Sigmoid colon (tissue), 7 donors: Measurements from ENCODE around the gene FAM83G. TPM values are rescaled to one million over a fixed set of nuclear protein-coding genes. Genes with fewer than 3 reads are reported as not detected.

Experiments used
- DNase-seq: peaks from one replicate; pipeline ENCODE4 v3.0.0-alpha.2; 2019
- H3K27ac ChIP-seq, 4 donors: fragments of 200-600 bp; sonication (generic); one replicate each; pipeline ENCODE4 v1.5.1; 2016 to 2019; ENCODE audit warnings: mild to moderate bottlenecking in 1 of 4
- H3K27me3 ChIP-seq, 3 donors: fragments of 200-600 bp; sonication (generic); one replicate each; pipeline ENCODE4 v1.5.1; 2019; ENCODE audit warnings: mild to moderate bottlenecking in 1 of 3
- H3K36me3 ChIP-seq, 4 donors: fragments of 200-600 bp; sonication (generic); one replicate each; pipeline ENCODE4 v1.5.1; 2016 to 2019
- H3K4me1 ChIP-seq, 4 donors: fragments of 200-600 bp; sonication (generic); one replicate each; pipeline ENCODE4 v1.5.1; 2017 to 2019
- H3K4me3 ChIP-seq, 4 donors: fragments of 200-600 bp; sonication (generic); one replicate each; pipeline ENCODE4 v1.5.1; 2017 to 2019; ENCODE audit warnings: mild to moderate bottlenecking in 2 of 4, moderate library complexity in 1 of 4
- H3K9me3 ChIP-seq, 4 donors: fragments of 200-600 bp in 3 of 4; sonication (generic) in 3 of 4; one replicate each; pipeline versions ENCODE4 v1.5.1 to v1.6.1; 2013 to 2019
- EP300 ChIP-seq, 4 donors: sonication (generic); formaldehyde crosslinking; IDR thresholded peaks; one replicate each; pipeline ENCODE4 v1.6.1; 2017; ENCODE audit warnings: antibody characterized with exemption in 4 of 4
- POLR2A ChIP-seq, 2 donors: fragments of 450-650 bp; IDR thresholded peaks; one replicate each; pipeline ENCODE4 v1.6.1; 2016; ENCODE audit warnings: antibody characterized with exemption in 2 of 2, mild to moderate bottlenecking in 2 of 2, moderate library complexity in 2 of 2
- POLR2AphosphoS5 ChIP-seq, 4 donors: sonication (generic); formaldehyde crosslinking; IDR thresholded peaks; one replicate each; pipeline ENCODE4 v1.6.1; 2017; ENCODE audit warnings: antibody characterized with exemption in 4 of 4
- WGBS, 2 donors: extraction: QIAGEN DNeasy Blood & Tissue Kit; methylation state at CpG; one replicate each; pipeline ENCODE4 v1.1.7; 2013; 5-methylcytosine and 5-hydroxymethylcytosine counted together
- intact Hi-C: fragments of 100-400 bp; cut with DNase I; formaldehyde crosslinking; loops from one replicate; pipeline ENCODE4 v1.15.1; 2023
- polyA plus RNA-seq, 3 donors: library from polyadenylated mRNA; stranded (reverse); fragments of 200-250 nt; gene quantifications; one replicate each; pipeline ENCODE4 v1.2.3, GENCODE V29; 2013
- total RNA-seq, 4 donors: library from RNA; depleted of rRNA; stranded (reverse); fragments of >200 nt; gene quantifications; one replicate each; pipeline ENCODE4 v1.1.0, GENCODE V29; 2016
- TF ChIP-seq, protein P1 (sequence below), 4 experiments: fragments of 450-650 bp in 3 of 4; fragments of 200-600 bp in 1 of 4; IDR thresholded peaks; one replicate each; pipeline ENCODE4 v1.5.1; 2016 to 2019; ENCODE audit warnings: antibody characterized with exemption in 4 of 4, mild to moderate bottlenecking in 3 of 4, moderate library complexity in 2 of 4
- donor health status: healthy with polysubstance abuse.
- donor health status: Bipolar disorder and iron deficiency.
- donor health status: healthy.

Gene FAM83G
- total and polyA plus RNA-seq, 7 donors, result 2.3 to 23.8 (median 2.9) TPM

DNA sequence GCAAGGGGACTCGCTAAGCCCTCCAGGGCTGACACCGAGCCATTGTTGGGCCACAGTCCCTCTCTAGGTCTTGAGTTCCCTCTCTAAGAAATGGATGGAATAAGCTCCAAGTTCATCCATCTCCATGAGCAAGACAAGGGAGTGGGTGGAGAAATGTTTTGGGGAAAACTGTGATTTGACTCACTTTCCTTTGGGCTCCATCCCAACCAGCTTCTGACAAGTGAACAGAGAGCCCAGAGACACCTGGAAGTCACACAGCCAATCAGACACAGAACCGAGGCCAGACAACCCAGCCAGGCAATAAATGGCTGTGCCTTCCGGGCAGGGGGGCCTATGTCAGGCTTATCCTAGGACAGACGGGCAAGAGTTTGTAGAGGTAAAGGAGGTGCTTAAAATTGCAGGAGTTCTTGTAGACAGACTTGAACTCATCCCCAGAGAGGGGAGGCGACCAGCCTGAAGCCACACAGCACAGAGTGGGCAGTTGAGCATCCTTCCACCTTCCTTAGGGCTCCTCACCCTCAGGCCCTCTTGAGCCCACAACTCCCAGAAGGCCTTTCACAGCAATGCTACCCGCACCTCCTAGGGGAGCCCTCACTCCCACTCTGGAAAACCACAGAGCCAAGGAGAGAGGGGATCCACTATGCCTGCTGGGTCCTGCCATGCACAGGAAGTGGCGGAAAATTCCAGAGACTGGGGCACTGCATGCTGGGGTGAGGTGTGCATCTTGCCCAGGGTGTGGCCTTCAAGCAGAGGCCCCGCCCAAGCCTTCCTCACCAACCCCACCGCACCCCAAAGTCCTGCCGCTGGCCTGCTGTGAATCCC, 9.5 kb upstream of the FAM83G start:
- WGBS, 2 donors, result 89 to 90% methylated on average over 11 of the region's 11 CpGs
- Histone ChIP-seq H3K36me3 (no peaks in the 10 kb centered on the region), H3K27me3 (no peaks in the 10 kb centered on the region), H3K4me1 (no peaks in the 10 kb centered on the region), H3K4me3 (no peak overlapping the region), H3K9me3 (no peaks in the 10 kb centered on the region), H3K27ac (no peak overlapping the region)
- DNase-seq, result no peak
- TF ChIP-seq POLR2A (IDR thresholded peaks at IDR 0.05) (no peak), POLR2AphosphoS5 (IDR thresholded peaks at IDR 0.05) (no peak), EP300 (IDR thresholded peaks at IDR 0.05) (no peak)
- TF ChIP-seq, protein P1, sequence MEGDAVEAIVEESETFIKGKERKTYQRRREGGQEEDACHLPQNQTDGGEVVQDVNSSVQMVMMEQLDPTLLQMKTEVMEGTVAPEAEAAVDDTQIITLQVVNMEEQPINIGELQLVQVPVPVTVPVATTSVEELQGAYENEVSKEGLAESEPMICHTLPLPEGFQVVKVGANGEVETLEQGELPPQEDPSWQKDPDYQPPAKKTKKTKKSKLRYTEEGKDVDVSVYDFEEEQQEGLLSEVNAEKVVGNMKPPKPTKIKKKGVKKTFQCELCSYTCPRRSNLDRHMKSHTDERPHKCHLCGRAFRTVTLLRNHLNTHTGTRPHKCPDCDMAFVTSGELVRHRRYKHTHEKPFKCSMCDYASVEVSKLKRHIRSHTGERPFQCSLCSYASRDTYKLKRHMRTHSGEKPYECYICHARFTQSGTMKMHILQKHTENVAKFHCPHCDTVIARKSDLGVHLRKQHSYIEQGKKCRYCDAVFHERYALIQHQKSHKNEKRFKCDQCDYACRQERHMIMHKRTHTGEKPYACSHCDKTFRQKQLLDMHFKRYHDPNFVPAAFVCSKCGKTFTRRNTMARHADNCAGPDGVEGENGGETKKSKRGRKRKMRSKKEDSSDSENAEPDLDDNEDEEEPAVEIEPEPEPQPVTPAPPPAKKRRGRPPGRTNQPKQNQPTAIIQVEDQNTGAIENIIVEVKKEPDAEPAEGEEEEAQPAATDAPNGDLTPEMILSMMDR (IDR thresholded peaks at IDR 0.05), result no peak
- intact Hi-C loops, result no loop called here

DNA sequence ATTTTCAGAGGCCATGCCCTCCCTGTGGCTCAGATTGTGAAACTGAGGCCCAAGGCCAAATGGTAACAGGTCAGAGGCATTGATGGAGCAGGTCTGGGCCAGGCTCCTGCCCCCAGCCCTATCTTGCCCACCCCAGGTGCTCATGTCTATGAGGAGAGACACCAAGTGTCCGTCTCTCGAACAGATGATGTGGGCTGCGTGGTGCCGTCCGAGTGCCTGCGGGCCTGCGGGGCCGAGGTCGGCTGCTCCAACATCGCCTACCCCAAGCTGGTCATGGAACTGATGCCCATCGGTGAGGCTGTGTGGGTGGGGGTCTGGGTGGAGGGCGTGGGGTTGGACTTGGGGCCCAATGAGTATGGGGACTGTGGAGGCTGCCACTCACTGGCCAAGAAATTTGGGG, 8.7 kb upstream of the FAM83G start:
- intact Hi-C loops, result no loop called here

DNA sequence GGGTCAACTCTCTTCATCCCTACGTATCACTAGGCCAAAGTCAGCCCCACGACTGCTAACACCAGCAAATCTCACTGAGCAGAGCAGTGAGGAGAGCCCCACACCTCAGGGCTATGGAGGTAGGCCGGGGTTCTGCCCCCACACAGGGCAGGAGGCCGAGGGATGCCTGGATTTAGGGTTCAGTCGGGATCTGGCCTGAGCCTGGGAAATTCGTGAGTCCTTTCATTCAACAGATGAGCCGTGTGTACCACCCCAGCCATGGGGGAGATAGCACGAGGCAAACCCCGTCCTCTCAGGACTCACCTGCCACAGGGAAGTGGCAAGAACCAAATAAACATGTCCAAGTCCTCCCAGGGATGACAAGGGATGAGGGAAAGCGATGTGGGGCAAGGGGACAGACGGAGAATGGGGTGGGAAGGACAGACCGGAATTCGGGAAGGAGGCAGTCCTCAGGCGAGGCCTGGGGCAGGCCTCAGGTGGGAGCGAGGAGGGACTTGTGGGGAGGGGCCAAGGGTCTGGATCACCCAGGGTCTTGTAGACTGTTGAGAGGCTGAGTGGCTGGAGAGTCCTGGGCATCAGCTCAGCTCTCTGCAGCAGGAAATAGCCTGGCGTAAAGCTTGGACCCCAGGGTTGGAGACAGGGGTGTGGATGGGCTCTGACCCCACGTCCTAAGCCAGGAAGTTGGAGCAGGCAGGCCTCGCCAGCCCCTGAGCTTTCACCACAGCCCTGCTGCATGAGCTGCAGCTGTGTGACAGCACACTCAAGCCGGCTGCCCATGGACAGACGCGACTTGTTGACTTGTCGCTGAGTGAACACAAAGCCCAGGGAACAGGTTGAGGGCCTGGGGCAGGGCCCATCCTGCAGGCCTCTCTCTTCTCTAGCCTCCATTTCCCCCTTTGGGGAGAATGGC, 7.9 kb upstream of the FAM83G start:
- H3K36me3 ChIP-seq, result no peaks in the 10 kb centered on the region
- no peak for DNase-seq
- H3K4me1 ChIP-seq, result no peaks in the 10 kb centered on the region
- H3K4me3 ChIP-seq, result no peak overlapping the region
- no peaks in the 10 kb centered on the region for H3K27me3 ChIP-seq
- WGBS, 2 donors, result 94% methylated on average over 22 of the region's 22 CpGs
- no peak overlapping the region for H3K27ac ChIP-seq
- H3K9me3 ChIP-seq, result no peaks in the 10 kb centered on the region
- TF ChIP-seq POLR2A (IDR thresholded peaks at IDR 0.05) (no peak), EP300 (IDR thresholded peaks at IDR 0.05) (no peak), POLR2AphosphoS5 (IDR thresholded peaks at IDR 0.05) (no peak)
- TF ChIP-seq, protein P1 (IDR thresholded peaks at IDR 0.05), result no peak
- intact Hi-C loops, result no loop called here

More for the DNA sequence above, 8.7 kb upstream of the FAM83G start:
- no peak for TF ChIP-seq POLR2AphosphoS5 (IDR thresholded peaks at IDR 0.05)
- TF ChIP-seq POLR2A (IDR thresholded peaks at IDR 0.05), result no peak
- TF ChIP-seq, protein P1 (IDR thresholded peaks at IDR 0.05), result no peak
- H3K4me3 ChIP-seq, result no peak overlapping the region
- DNase-seq, result no peak
- no peaks in the 10 kb centered on the region for H3K4me1 ChIP-seq
- H3K36me3 ChIP-seq, result no peaks in the 10 kb centered on the region
- 97% methylated on average over 12 of the region's 12 CpGs for WGBS, 2 donors
- no peaks in the 10 kb centered on the region for H3K27me3 ChIP-seq
- H3K9me3 ChIP-seq, result no peaks in the 10 kb centered on the region
- H3K27ac ChIP-seq, result no peak overlapping the region

DNA sequence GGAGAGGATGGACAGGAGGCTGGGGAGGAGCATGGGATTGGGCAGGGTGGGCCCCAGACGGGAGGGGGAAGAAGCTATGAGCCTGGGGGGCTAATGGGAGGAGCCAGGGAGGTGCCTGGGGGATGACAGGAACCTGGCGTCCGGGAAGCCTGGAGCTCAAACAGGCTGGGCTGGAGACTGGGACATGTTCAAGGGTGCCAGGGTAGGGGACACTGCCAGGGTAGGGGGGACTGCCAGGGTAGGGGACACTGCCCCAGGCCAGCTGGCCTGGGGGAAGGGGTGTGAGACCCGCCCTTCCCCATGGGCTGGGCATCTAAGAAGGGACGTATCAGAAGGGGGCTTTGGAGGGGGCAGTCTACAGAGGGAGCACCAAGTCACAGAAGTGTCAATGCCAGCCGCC, 7.0 kb upstream of the FAM83G start:
- Histone ChIP-seq H3K4me3 (no peak overlapping the region), H3K4me1 (no peaks in the 10 kb centered on the region), H3K9me3 (no peaks in the 10 kb centered on the region), H3K27me3 (no peaks in the 10 kb centered on the region), H3K36me3 (no peaks in the 10 kb centered on the region), H3K27ac (no peak overlapping the region)
- TF ChIP-seq POLR2AphosphoS5 (IDR thresholded peaks at IDR 0.05) (no peak), POLR2A (IDR thresholded peaks at IDR 0.05) (no peak), EP300 (IDR thresholded peaks at IDR 0.05) (no peak)
- TF ChIP-seq, protein P1 (IDR thresholded peaks at IDR 0.05), result no peak
- no peak for DNase-seq
- WGBS, 2 donors, result 51 to 78% methylated on average over 6 of the region's 6 CpGs
- intact Hi-C loops, result no loop called here
